MM.1S (cell line): Measurements from ENCODE around the gene EPS8L1.

Experiments used
- CTCF ChIP-seq: fragments of 300-600 bp; sonication (generic); IDR thresholded peaks from 2 replicates; pipeline ENCODE4 v1.5.1; 2016; ENCODE audit warnings: antibody characterized with exemption, low read length, mixed read lengths
- EZH2phosphoT487 ChIP-seq: fragments of 300-600 bp; sonication (generic); IDR thresholded peaks from 2 replicates; pipeline ENCODE4 v1.6.1; 2018; ENCODE audit warnings: antibody characterized with exemption, low read length

- TF ChIP-seq CTCF (no peak), EZH2phosphoT487 (no peak)
These were observed 41.4 kb downstream of the EPS8L1 start, which contains the start of gene PPP1R12C for GRCh38 chr19:55116859-55117662.
